Middle frontal gyrus (tissue), 1 donor: ENCODE measurements around the gene TNXB.
"Not testable (repeated sequence)": the region's sequence is repeated elsewhere in the genome, so short reads cannot be mapped to it uniquely, and the experiment has no call there.

Source experiments
- DNase-seq: peaks from one replicate; pipeline ENCODE4 v3.0.0-alpha.2; 2015; ENCODE audit warnings: low spot score; ENCODE audit errors: extremely low spot score

The TNXB gene

DNA sequence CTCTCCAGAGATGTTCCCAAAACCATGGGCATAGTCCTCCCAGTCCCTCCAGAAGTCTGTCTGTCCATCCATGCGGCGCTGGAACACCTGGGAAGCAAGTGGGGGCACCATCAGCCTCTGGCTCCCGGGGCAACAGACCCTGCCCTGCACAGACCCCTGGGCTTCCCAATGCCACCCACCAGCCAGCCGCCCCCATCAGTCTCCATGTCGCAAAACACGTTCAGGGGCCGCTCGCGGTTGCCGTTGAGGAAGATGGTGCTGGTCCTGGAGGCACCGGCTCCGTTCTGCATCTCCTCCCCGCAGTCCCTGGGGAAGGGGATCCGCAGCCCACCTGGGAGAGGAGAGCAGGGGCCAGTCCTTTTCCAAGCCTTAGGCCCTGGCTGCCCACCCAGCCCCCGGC lies 66.9 kb downstream of the TNXB start:
- not testable (repeated sequence) for DNase-seq

DNA sequence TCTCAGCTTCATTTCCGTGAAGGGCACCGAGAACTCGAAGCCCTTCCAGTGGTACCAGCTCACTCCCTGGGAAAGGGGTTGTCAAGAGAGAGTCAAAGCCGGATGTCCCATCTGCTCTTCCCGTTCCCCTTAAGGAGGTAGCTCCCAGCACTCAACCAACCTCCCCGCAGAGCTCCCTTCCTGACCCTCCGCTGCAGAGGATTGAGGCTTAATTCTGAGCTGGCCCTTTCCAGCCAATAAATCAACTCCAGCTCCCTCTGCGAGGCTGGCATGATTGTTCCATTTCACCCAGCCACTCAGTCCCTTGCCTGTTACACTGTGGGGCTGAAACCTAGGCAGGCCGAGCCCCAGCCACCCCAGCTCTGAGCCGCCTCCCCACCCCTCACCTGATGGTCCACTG lies 67.8 kb downstream of the TNXB start:
- DNase-seq, result not testable (repeated sequence)

DNA sequence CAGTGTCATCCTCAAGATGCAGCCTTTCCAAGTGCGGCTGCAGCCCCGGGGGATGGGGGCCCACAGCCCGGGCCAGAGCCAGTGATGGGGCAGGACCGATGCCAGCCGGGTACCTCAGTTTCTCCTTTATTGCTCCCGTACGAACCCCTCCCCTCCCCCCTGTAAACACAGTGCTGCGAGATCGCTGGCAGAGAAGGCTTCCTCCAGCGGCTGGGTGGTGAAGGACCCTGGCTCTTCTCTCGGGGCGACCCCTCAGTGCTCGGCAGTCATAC lies 68.2 kb downstream of the TNXB start:
- not testable (repeated sequence) for DNase-seq

DNA sequence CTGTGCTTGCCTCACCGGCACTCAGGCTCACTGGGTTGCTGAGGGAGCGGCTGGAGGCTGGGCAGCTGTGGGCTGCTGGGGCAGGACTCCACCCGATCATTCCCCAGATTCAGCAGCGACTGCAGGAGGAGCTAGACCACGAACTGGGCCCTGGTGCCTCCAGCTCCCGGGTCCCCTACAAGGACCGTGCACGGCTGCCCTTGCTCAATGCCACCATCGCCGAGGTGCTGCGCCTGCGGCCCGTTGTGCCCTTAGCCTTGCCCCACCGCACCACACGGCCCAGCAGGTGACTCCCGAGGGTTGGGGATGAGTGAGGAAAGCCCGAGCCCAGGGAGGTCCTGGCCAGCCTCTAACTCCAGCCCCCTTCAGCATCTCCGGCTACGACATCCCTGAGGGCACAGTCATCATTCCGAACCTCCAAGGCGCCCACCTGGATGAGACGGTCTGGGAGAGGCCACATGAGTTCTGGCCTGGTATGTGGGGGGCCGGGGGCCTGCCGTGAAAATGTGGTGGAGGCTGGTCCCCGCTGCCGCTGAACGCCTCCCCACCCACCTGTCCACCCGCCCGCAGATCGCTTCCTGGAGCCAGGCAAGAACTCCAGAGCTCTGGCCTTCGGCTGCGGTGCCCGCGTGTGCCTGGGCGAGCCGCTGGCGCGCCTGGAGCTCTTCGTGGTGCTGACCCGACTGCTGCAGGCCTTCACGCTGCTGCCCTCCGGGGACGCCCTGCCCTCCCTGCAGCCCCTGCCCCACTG lies 68.7 kb downstream of the TNXB start:
- DNase-seq, result not testable (repeated sequence)

DNA sequence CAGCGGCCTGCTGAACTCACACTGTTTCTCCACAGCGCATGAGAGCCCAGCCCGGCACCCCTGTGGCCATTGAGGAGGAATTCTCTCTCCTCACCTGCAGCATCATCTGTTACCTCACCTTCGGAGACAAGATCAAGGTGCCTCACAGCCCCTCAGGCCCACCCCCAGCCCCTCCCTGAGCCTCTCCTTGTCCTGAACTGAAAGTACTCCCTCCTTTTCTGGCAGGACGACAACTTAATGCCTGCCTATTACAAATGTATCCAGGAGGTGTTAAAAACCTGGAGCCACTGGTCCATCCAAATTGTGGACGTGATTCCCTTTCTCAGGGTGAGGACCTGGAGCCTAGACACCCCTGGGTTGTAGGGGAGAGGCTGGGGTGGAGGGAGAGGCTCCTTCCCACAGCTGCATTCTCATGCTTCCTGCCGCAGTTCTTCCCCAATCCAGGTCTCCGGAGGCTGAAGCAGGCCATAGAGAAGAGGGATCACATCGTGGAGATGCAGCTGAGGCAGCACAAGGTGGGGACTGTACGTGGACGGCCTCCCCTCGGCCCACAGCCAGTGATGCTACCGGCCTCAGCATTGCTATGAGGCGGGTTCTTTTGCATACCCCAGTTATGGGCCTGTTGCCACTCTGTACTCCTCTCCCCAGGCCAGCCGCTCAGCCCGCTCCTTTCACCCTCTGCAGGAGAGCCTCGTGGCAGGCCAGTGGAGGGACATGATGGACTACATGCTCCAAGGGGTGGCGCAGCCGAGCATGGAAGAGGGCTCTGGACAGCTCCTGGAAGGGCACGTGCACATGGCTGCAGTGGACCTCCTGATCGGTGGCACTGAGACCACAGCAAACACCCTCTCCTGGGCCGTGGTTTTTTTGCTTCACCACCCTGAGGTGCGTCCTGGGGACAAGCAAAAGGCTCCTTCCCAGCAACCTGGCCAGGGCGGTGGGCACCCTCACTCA lies 69.5 kb downstream of the TNXB start:
- not testable (repeated sequence) for DNase-seq

DNA sequence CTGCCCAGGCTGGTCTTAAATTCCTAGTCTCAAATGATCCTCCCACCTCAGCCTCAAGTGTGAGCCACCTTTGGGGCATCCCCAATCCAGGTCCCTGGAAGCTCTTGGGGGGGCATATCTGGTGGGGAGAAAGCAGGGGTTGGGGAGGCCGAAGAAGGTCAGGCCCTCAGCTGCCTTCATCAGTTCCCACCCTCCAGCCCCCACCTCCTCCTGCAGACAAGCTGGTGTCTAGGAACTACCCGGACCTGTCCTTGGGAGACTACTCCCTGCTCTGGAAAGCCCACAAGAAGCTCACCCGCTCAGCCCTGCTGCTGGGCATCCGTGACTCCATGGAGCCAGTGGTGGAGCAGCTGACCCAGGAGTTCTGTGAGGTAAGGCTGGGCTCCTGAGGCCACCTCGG lies 70.3 kb downstream of the TNXB start:
- not testable (repeated sequence) for DNase-seq

DNA sequence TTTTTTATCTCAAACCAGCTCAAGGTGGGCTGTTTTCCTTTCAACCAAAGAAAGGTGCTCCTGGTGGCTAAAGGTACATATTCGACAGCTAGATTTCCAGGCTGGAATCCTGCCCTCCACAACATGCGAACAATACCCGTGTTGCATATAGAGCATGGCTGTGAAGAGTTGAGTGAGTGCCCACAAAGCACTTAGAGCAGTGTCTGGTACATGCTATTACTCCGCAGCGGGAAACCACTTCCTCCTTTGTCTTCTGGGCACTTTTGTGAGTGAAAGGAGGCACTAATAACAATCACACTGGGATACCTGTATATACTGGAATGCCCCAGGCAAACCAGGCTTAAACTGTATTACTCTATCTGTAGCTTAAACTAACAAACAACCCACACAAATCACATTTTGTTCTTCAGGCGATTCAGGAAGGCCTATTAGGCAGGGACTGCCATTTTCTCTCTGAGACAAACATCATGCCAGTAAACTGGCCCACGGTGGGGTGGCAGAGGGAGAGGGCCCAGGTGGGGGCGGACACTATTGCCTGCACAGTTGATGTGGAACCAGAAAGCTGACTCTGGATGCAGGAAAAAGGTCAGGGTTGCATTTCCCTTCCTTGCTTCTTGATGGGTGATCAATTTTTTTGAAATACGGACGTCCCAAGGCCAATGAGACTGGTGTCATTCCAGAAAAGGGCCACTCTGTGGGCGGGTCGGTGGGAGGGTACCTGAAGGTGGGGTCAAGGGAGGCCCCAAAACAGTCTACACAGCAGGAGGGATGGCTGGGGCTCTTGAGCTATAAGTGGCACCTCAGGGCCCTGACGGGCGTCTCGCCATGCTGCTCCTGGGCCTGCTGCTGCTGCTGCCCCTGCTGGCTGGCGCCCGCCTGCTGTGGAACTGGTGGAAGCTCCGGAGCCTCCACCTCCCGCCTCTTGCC lies 71.3 kb downstream of the TNXB start, which contains the start of gene CYP21A2:
CYP21A2 (plus strand) TSS at position 818 of the 927 bp plus-strand sequence; CDS start at position 826, 8 bp downstream.
- DNase-seq, result not testable (repeated sequence)

DNA sequence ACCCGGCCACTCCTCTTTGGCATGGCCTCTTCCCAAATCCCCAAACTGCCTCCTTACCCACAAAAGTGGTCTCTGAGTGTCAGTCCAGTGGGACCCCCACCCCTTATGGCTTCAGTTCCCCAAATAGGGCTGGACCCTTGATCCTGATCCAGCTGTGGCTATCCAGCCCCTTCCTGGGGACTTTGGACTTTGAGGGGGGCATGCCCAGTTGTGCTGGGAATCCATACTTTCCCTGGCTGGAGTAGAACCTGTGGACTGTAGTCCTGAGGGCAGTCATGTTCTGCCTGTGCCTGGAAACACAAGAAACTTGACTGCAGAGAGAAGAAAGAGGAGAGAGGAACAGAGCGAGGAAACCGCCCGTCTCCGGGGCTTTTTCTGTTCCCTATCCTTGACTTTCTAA lies 72.0 kb downstream of the TNXB start:
- not testable (repeated sequence) for DNase-seq

DNA sequence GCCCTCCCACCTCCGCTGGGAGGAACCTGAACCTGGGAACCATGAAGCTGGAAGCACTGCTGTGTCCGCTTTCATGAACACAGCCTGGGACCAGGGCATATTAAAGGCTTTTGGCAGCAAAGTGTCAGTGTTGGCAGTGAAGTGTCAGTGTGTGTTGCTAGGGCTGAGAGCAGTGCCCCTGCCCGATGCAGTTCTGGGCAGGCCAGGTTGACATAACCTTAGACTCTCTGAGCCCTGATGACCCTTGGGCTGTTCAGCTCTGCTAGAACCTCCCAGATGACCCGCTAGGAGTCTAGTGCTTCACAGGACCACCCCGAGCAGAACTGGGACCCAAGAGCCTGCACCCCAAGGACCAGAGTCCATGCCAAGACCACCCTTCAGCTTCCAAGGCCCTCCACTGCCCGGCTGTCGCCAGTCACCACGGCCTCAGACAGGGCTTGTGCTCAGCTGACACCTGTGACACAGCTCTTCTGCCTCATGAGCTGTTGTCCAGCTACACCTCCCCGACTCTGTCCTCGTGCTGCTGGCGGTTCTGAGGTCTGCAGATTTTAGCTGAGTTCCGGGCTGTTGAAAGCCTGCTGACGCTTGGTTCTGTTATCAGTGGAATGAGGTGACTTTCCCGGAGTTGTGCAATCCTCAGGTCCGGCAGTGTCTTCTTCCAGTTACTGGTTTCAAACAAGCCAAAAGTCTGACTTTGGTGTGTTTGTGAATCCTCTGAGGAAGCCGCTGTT lies 73.7 kb downstream of the TNXB start:
- not testable (repeated sequence) for DNase-seq

DNA sequence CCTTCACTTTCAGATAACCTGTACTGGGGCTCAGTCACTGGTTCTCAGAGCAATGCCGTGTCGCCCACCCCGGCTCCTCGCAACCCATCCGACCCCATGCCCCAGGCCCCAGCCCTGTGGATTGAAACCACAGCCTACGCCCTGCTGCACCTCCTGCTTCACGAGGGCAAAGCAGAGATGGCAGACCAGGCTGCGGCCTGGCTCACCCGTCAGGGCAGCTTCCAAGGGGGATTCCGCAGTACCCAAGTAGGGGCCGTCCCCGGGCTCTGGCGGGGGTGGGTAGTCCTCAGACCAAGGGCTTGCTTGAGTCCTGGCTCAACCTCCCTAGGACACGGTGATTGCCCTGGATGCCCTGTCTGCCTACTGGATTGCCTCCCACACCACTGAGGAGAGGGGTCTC lies 79.6 kb downstream of the TNXB start:
- DNase-seq, result not testable (repeated sequence)

DNA sequence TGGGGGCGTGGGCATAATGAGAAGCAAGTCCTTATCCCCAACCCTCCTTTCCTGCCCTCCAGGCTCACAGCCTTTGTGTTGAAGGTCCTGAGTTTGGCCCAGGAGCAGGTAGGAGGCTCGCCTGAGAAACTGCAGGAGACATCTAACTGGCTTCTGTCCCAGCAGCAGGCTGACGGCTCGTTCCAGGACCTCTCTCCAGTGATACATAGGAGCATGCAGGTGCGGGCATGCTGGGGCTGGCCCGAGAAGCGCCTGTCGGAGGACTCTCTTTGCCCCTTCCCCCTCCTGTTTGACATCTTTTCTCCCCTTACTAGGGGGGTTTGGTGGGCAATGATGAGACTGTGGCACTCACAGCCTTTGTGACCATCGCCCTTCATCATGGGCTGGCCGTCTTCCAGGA lies 80.5 kb downstream of the TNXB start:
- DNase-seq, result not testable (repeated sequence)

DNA sequence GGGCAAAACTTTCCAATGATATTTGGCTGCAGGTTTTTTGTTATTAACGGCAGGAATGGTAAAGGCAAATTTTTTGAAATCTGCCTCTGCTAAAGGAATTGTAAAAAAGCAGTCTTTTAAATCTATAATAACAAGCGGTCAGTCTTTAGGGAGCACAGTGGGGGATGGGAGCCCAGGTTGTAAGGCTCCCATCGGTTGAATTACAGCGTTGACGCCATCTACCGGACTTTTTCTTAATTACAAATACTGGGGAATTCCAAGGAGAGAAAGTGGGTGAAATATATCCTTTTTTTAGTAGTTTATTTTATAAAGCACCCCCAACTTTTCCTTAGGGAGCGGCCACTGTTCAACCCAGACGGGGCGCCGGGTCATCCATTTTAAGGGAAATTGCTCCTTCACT lies 87.0 kb downstream of the TNXB start:
- DNase-seq, result not testable (repeated sequence)

DNA sequence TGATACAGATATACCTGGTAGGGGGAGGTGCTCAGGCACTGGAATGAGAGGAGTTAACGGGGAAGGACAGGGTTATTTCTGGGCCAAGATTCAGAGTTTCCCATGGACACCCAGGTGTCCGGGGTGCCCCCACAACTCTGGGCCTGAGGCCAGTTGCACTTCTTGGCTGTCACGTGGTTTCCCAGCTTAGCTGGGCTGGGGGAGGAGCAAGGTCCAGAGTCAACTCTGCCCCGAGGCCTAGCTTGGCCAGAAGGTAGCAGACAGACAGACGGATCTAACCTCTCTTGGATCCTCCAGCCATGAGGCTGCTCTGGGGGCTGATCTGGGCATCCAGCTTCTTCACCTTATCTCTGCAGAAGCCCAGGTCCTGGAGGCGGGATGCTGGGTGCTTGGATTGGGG lies 94.6 kb downstream of the TNXB start, which contains the start of gene C4B:
C4B (plus strand) TSS at position 249 of the 400 bp plus-strand sequence; CDS start at position 300, 51 bp downstream.
- DNase-seq, result not testable (repeated sequence)

DNA sequence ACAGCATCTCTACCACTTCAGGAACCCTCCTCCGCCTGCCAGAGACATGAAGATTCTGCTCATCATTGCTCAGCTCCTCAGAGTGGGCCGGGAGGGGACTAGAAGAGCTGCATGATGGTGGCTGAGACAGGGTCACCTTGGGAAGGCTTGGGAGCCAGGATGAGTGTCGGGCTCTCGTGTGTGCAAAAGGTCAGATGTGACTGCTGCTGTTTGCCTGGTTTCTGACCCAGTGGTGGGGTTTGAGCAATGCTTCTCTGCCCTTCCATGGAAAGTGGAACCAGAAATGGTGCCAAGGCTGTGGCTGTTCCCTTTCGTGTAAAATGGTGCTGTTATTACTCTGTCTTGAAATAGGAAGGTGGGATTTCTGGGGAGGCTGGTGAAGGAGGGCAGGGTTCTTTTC lies 95.4 kb downstream of the TNXB start:
- DNase-seq, result not testable (repeated sequence)

DNA sequence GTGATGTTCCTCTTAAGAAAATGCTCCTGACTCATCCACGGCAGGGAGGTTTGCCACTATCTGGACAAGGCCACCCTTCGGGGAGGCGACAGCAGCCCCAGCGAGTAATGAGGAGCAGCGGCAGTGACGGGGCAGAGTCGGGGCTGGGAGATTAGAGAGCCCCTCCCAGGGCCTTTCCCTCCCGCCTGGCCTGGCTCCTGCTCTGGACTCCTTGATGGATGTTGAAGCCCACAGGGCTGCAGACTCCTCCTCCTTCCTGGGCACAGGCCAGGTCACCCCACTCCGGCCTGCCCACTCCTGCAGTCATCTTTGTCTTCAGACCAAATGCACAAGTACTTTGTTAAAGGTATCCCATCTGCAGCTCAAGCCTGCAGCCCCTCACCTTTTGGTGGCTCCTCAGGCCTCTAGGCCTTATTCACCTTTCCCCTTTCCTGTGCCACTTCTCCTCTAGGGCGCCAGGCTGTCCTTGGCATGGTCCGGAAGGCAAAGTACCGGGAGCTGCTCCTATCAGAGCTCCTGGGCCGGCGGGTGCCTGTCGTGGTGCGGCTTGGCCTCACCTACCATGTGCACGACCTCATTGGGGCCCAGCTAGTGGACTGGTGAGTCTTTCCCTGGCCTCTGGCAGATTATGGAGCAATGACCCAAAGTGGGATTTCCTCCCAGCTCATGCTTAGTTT lies 96.1 kb downstream of the TNXB start:
- DNase-seq, result not testable (repeated sequence)

DNA sequence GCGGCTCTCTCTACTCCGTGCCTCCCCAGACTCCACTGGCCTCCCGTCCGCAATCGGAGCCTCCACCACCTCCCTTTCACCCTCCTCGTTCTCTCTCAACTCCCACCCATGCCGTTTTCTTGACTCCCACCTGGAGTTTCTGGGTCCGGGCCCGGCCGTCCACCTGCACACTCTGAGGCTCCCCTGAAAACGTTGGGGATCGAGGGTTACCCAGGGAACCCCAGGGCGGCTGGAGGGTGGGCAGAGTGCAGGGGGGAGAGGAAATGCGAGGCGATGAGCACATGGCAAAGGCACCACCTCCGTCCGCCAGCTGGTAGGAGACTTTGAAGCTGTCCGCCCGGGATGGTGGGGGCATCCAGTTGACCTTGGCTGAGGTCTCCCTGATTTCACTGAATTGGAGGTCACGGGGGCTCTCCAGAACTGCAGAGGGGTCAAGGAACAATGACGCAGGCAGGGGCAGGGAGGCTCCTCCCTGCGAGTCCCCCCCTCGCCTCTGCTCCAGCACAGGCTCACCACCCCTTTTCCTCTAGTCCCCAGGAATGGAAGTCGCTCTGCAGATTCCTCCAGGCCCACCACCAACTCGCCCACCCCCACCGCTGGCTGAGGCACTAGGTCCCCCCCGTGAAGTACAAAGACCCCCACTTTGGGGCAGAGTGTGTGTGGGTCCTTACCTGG lies 98.1 kb downstream of the TNXB start:
- DNase-seq, result not testable (repeated sequence)

DNA sequence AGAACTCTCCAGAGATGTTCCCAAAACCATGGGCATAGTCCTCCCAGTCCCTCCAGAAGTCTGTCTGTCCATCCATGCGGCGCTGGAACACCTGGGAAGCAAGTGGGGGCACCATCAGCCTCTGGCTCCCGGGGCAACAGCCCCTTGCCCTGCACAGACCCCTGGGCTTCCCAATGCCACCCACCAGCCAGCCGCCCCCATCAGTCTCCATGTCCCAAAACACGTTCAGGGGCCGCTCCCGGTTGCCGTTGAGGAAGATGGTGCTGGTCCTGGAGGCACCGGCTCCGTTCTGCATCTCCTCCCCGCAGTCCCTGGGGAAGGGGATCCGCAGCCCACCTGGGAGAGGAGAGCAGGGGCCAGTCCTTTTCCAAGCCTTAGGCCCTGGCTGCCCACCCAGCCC lies 99.6 kb downstream of the TNXB start:
- DNase-seq, result not testable (repeated sequence)

DNA sequence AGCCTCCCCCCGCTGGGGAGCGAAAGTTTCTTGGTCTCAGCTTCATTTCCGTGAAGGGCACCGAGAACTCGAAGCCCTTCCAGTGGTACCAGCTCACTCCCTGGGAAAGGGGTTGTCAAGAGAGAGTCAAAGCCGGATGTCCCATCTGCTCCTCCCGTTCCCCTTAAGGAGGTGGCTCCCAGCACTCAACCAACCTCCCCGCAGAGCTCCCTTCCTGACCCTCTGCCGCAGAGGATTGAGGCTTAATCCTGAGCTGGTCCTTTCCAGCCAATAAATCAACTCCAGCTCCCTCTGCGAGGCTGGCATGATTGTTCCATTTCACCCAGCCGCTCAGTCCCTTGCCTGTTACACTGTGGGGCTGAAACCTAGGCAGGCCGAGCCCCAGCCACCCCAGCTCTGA lies 100.5 kb downstream of the TNXB start:
- DNase-seq, result not testable (repeated sequence)

DNA sequence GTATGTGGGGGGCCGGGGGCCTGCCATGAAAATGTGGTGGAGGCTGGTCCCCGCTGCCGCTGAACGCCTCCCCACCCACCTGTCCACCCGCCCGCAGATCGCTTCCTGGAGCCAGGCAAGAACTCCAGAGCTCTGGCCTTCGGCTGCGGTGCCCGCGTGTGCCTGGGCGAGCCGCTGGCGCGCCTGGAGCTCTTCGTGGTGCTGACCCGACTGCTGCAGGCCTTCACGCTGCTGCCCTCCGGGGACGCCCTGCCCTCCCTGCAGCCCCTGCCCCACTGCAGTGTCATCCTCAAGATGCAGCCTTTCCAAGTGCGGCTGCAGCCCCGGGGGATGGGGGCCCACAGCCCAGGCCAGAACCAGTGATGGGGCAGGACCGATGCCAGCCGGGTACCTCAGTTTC lies 101.1 kb downstream of the TNXB start:
- DNase-seq, result not testable (repeated sequence)
